Measurements from ENCODE around the gene TIMM44.
"Not testable (repeated sequence)": the region's sequence is repeated elsewhere in the genome, so short reads cannot be mapped to it uniquely, and the experiment has no call there.

Gene TIMM44

GRCh38 chr19:7953060-7953459, 9.6 kb upstream of the TIMM44 start:
- in situ Hi-C loops (cut with HindIII; ENCODE audit: low sequenced_read_pairs) = no loop called here

- in situ Hi-C loops (cut with HindIII; ENCODE audit: low sequenced_read_pairs) = no loop called here
Measured at GRCh38 chr19:7947939-7948338, 4.5 kb upstream of the TIMM44 start.

GRCh38 chr19:7944177-7944761, 803 bp upstream of the TIMM44 start:
- in situ Hi-C loops (cut with HindIII; ENCODE audit: low sequenced_read_pairs) = no loop called here

GRCh38 chr19:7942981-7943443, 454 bp downstream of the TIMM44 start:
- in situ Hi-C loops (cut with HindIII; ENCODE audit: low sequenced_read_pairs) = no loop called here

- in situ Hi-C loops (cut with HindIII; ENCODE audit: low sequenced_read_pairs) = no loop called here
Measured at GRCh38 chr19:7941895-7942596, 1.4 kb downstream of the TIMM44 start.

GRCh38 chr19:7940841-7941240, 2.6 kb downstream of the TIMM44 start:
- in situ Hi-C loops (cut with HindIII; ENCODE audit: low sequenced_read_pairs) = no loop called here

GRCh38 chr19:7934766-7935165, 8.7 kb downstream of the TIMM44 start:
- in situ Hi-C loops (cut with HindIII; ENCODE audit: low sequenced_read_pairs) = no loop called here

GRCh38 chr19:7933828-7934725, 9.4 kb downstream of the TIMM44 start:
- in situ Hi-C loops (cut with HindIII; ENCODE audit: low sequenced_read_pairs) = no loop called here

GRCh38 chr19:7933411-7933810, 10.1 kb downstream of the TIMM44 start:
- in situ Hi-C loops (cut with HindIII; ENCODE audit: low sequenced_read_pairs) = no loop called here

GRCh38 chr19:7932930-7933300, 10.6 kb downstream of the TIMM44 start:
- in situ Hi-C loops (cut with HindIII; ENCODE audit: low sequenced_read_pairs) = no loop called here

GRCh38 chr19:7932276-7932929, 11.1 kb downstream of the TIMM44 start:
- in situ Hi-C loops (cut with HindIII; ENCODE audit: low sequenced_read_pairs) = no loop called here

- in situ Hi-C loops (cut with HindIII; ENCODE audit: low sequenced_read_pairs) = no loop called here
Measured at GRCh38 chr19:7931221-7932061, 12.0 kb downstream of the TIMM44 start.

- in situ Hi-C loops (cut with HindIII; ENCODE audit: low sequenced_read_pairs) = no loop called here
Measured at GRCh38 chr19:7930765-7931164, 12.7 kb downstream of the TIMM44 start.

- in situ Hi-C loops (cut with HindIII; ENCODE audit: low sequenced_read_pairs) = not testable (repeated sequence)
Measured at GRCh38 chr19:7930030-7930429, 13.4 kb downstream of the TIMM44 start.

GRCh38 chr19:7928741-7929701, 14.4 kb downstream of the TIMM44 start:
- in situ Hi-C loops (cut with HindIII; ENCODE audit: low sequenced_read_pairs) = no loop called here

- in situ Hi-C loops (cut with HindIII; ENCODE audit: low sequenced_read_pairs) = no loop called here
Measured at GRCh38 chr19:7928334-7928706, 15.1 kb downstream of the TIMM44 start.

- in situ Hi-C loops (cut with HindIII; ENCODE audit: low sequenced_read_pairs) = no loop called here
Measured at GRCh38 chr19:7927605-7928333, 15.7 kb downstream of the TIMM44 start.

GRCh38 chr19:7926727-7927604, 16.5 kb downstream of the TIMM44 start:
- in situ Hi-C loops (cut with HindIII; ENCODE audit: low sequenced_read_pairs) = no loop called here
